GM23338 (cell line): ENCODE results near the gene ZHX3. TPM values are rescaled to one million over a fixed set of nuclear protein-coding genes. Genes with fewer than 3 reads are reported as not detected.

Experiments used
- ATAC-seq: fragments of 200-7000 bp; cut with Tn5 transposase; 3 replicates; pipeline ENCODE4 v1.9.1; 2020
- DNase-seq: peaks from one replicate; pipeline ENCODE4 v3.0.0-alpha.2; 2015; ENCODE audit warnings: low spot score
- H2AFZ ChIP-seq: fragments of 200-600 bp; sonication (generic); 2 replicates; pipeline ENCODE4 v1.8.0; 2016; ENCODE audit warnings: antibody characterized with exemption, mild to moderate bottlenecking, moderate library complexity
- H3F3A ChIP-seq: fragments of 200-600 bp; sonication (generic); replicated peaks from 2 replicates; pipeline ENCODE4 v1.8.0; 2017; ENCODE audit warnings: antibody characterized with exemption, mixed run types, low read depth
- H3K27ac ChIP-seq: fragments of 200-600 bp; sonication (generic); 2 replicates; pipeline ENCODE4 v1.6.1; 2016; ENCODE audit warnings: low read depth
- H3K27me3 ChIP-seq: fragments of 200-600 bp; sonication (generic); 2 replicates; pipeline ENCODE4 v1.8.0; 2016; ENCODE audit warnings: mild to moderate bottlenecking, mixed run types, moderate library complexity; ENCODE audit not compliant: insufficient read depth
- H3K36me3 ChIP-seq: fragments of 200-600 bp; sonication (generic); 2 replicates; pipeline ENCODE4 v1.8.0; 2016; ENCODE audit warnings: mild to moderate bottlenecking; ENCODE audit not compliant: insufficient read depth
- H3K4me1 ChIP-seq: fragments of 200-600 bp; sonication (generic); 2 replicates; pipeline ENCODE4 v1.8.0; 2016; ENCODE audit warnings: mild to moderate bottlenecking, moderate library complexity; ENCODE audit not compliant: insufficient read depth
- H3K4me2 ChIP-seq: fragments of 200-600 bp; sonication (generic); 2 replicates; pipeline ENCODE4 v1.7.1; 2017; ENCODE audit warnings: mixed run types
- H3K4me3 ChIP-seq: fragments of 200-600 bp; sonication (generic); 2 replicates; pipeline ENCODE4 v1.6.1; 2016; ENCODE audit warnings: mixed run types
- H3K79me2 ChIP-seq: fragments of 200-600 bp; sonication (generic); replicated peaks from 2 replicates; pipeline ENCODE4 v1.8.0; 2017; ENCODE audit warnings: mild to moderate bottlenecking; ENCODE audit not compliant: insufficient read depth
- H3K9me2 ChIP-seq: fragments of 200-600 bp; sonication (generic); 2 replicates; pipeline ENCODE4 v1.8.0; 2017; ENCODE audit not compliant: insufficient read depth
- H4K20me1 ChIP-seq: fragments of 200-600 bp; sonication (generic); replicated peaks from 2 replicates; pipeline ENCODE4 v1.8.0; 2017; ENCODE audit warnings: mild to moderate bottlenecking; ENCODE audit not compliant: insufficient read depth
- H3K27ac Mint-ChIP-seq: 2 replicates; pipeline ENCODE4 v1.8.0; 2020; ENCODE audit warnings: inconsistent platforms, mild to moderate bottlenecking, moderate library complexity, mixed read lengths
- H3K27me3 Mint-ChIP-seq: 3 replicates; pipeline ENCODE4 v1.8.0; 2022; ENCODE audit warnings: low read depth, mild to moderate bottlenecking, moderate library complexity, mixed read lengths, inconsistent platforms; ENCODE audit not compliant: insufficient read depth, poor library complexity
- H3K36me3 Mint-ChIP-seq: 3 replicates; pipeline ENCODE4 v1.8.0; 2021; ENCODE audit warnings: low read depth, mild to moderate bottlenecking, inconsistent platforms, moderate library complexity, mixed read lengths
- H3K4me1 Mint-ChIP-seq: 3 replicates; pipeline ENCODE4 v1.8.0; 2020; ENCODE audit warnings: mild to moderate bottlenecking, inconsistent platforms, mixed read lengths
- H3K4me3 Mint-ChIP-seq: 3 replicates; pipeline ENCODE4 v1.8.0; 2021; ENCODE audit warnings: moderate library complexity, mild to moderate bottlenecking, inconsistent platforms, mixed read lengths
- H3K9me3 Mint-ChIP-seq: 3 replicates; pipeline ENCODE4 v1.8.0; 2020; ENCODE audit warnings: moderate library complexity, mild to moderate bottlenecking, inconsistent platforms, mixed read lengths
- JUNB ChIP-seq: IDR thresholded peaks from one replicate; pipeline ENCODE4 v1.6.1; 2016; ENCODE audit warnings: antibody characterized with exemption; ENCODE audit not compliant: unreplicated experiment
- ZNF114 ChIP-seq: fragments of 250-450 bp; sonication (Bioruptor Pico); IDR thresholded peaks from 2 replicates; pipeline ENCODE4 v1.5.0; 2020; ENCODE audit warnings: mild to moderate bottlenecking, moderate library complexity
- ZNF331 ChIP-seq: fragments of 250-450 bp; sonication (Bioruptor Pico); IDR thresholded peaks from 2 replicates; pipeline ENCODE4 v1.5.0; 2020; ENCODE audit warnings: low read depth, mild to moderate bottlenecking, moderate library complexity
- ZNF462 ChIP-seq: fragments of 250-450 bp; sonication (Bioruptor Pico); IDR thresholded peaks from 2 replicates; pipeline ENCODE4 v1.5.0; 2020; ENCODE audit warnings: mild to moderate bottlenecking, moderate library complexity
- polyA plus RNA-seq: library from polyadenylated mRNA; unstranded; fragments of >200 nt; fragmentation: Nextera tagmentation; extraction: Ambion mirVana; gene quantifications from 2 replicates; pipeline ENCODE4 v1.2.1, GENCODE V29; 2016
- total RNA-seq: library from RNA; depleted of rRNA; stranded (reverse); fragments of >200 nt; shearing (Covaris generic); gene quantifications from 2 replicates; pipeline ENCODE4 v1.2.3, GENCODE V29; 2014

Gene ZHX3
- total and polyA plus RNA-seq, 2 experiments from 2014 or later: 1.7 to 2.8 TPM

DNA sequence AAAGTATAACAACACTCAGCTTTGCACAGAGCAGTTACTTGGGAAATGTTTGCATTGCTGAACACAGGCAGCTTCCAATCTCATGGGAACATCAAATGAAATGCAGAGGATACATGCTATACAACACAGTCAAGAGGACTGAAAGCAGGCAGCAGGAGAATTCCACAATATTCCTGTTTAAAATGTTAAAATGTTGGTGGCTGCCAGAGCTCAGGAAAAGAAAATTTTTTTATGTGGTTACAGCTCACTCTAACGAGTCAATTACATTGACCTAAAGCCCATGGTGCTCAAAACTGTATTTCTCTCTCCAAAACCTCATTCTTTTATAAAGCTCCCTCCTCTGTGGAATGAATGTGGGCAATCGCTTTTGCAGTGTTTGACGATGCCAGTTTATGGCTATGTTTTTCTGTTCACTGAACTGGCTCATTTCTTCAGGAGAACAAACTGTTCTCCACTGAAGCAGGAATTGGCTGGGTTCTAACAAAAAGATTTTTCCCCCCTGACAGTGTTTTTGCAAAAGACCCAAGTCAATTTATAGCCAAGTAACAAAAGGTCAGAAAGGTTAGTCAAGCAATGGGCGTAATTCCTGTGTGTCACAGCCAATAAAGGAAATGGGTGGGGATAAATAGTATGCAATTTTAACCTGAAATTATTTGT, 69.0 kb downstream of the ZHX3 start (continued):
- no peak for TF ChIP-seq ZNF462 (CRISPR knock-in tag)
- no peak for TF ChIP-seq ZNF114 (CRISPR knock-in tag)
- TF ChIP-seq JUNB: no peak

DNA sequence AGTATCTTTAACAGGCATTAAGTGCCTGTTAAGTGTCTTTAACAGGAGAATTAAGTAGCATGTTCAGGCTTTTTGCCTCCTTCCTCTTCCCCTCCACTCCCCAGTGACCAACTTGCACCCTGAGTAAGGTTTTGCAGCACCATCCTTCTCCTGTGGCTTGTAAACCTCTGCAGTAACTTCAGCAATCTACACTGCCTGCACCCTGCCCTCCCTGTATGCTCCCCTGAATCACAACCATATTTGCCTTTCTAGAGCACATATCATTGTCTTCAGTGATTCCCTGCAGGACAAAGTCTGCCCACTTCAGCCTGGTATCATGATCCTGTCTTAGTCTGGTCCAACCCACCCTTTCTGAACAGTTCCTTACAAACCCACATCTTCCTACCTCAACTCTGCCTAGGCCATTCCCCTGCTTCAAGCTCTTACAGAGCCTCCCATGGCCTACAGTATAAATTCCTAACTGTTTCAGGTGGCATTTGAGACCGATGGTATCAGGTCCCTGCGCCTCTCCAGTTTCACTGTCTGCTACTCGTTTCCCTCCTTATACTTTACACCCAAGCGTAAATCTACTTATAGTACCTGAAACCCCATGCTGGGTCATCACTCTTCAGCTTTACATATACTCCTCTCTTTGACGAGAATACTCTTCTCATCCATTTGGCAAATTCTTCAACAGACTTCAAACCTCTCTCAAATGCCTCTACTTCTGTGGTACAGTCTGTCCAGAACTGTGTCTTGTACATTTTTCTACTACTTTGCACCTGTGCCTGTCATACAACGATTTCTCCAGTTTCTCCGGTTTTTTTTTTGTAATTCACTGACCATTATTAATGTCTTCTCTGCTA, 69.8 kb downstream of the ZHX3 start:
- Histone ChIP-seq H3K9me2 (no peaks in the 10 kb centered on the region), H2AFZ (no peak overlapping the region), H3F3A (no peaks in the 10 kb centered on the region), H3K4me3 (no peak overlapping the region), H3K4me1 (peaks cover 6% of the 10 kb centered on the region), H3K79me2 (no peaks in the 10 kb centered on the region), H3K36me3 (no peaks in the 10 kb centered on the region), H3K4me2 (no peak overlapping the region), H4K20me1 (no peaks in the 10 kb centered on the region), H3K27me3 (no peaks in the 10 kb centered on the region), H3K27ac (no peak overlapping the region)
- no peaks in the 10 kb centered on the region for H3K9me3 Mint-ChIP-seq
- no peaks in the 10 kb centered on the region for H3K36me3 Mint-ChIP-seq
- peaks cover 17% of the 10 kb centered on the region for H3K4me1 Mint-ChIP-seq
- DNase-seq (no peak), ATAC-seq (no peak)
- H3K27ac Mint-ChIP-seq: no peak overlapping the region
- no peak overlapping the region for H3K4me3 Mint-ChIP-seq
- TF ChIP-seq ZNF462 (CRISPR knock-in tag): no peak
- no peak for TF ChIP-seq ZNF331 (CRISPR knock-in tag)
- TF ChIP-seq JUNB: no peak
- peaks cover 19% of the 10 kb centered on the region for H3K27me3 Mint-ChIP-seq
